Left ventricle myocardium inferior (tissue), 1 donor: ENCODE data around the gene NTNG2. TPM values are rescaled to one million over a fixed set of nuclear protein-coding genes. Genes with fewer than 3 reads are reported as not detected.

ENCODE experiments used
- DNase-seq: peaks from one replicate; pipeline ENCODE4 v3.0.0-alpha.2; 2020
- H3K27ac ChIP-seq: fragments of 200-600 bp; replicated peaks from 2 replicates; pipeline ENCODE4 v1.8.0; 2021
- H3K27me3 ChIP-seq: fragments of 200-600 bp; 2 replicates; pipeline ENCODE4 v1.8.0; 2021; ENCODE audit warnings: low read depth
- H3K36me3 ChIP-seq: fragments of 200-600 bp; 2 replicates; pipeline ENCODE4 v1.8.0; 2021
- H3K4me1 ChIP-seq: fragments of 200-600 bp; 2 replicates; pipeline ENCODE4 v1.8.0; 2021
- H3K4me3 ChIP-seq: fragments of 200-600 bp; 2 replicates; pipeline ENCODE4 v1.8.0; 2021; ENCODE audit warnings: mild to moderate bottlenecking, moderate library complexity
- H3K9me3 ChIP-seq: fragments of 200-600 bp; replicated peaks from 2 replicates; pipeline ENCODE4 v1.8.0; 2021
- intact Hi-C: fragments of 100-400 bp; cut with micrococcal nuclease; formaldehyde crosslinking; loops from one replicate; pipeline ENCODE4 v1.11.0; 2022
- total RNA-seq: library from RNA; stranded (reverse); fragmentation: NEBNext Ultra II Directional; extraction: Animal tissue kit (Norgen Biotek cat#: 25700); gene quantifications from one replicate; pipeline ENCODE4 v1.2.1, GENCODE V29; 2021
- TF ChIP-seq, protein P1 (sequence below): fragments of 200-600 bp; IDR thresholded peaks from 2 replicates; pipeline ENCODE4 v1.8.0; 2021; ENCODE audit warnings: antibody characterized with exemption, mild to moderate bottlenecking, borderline replicate concordance
- donor health status: DM: no; HTN: yes; CAD: no; lungs with severe emphysema.

Gene NTNG2
- total RNA-seq, 1 donor from 2014 or later: 1.9 TPM

DNA sequence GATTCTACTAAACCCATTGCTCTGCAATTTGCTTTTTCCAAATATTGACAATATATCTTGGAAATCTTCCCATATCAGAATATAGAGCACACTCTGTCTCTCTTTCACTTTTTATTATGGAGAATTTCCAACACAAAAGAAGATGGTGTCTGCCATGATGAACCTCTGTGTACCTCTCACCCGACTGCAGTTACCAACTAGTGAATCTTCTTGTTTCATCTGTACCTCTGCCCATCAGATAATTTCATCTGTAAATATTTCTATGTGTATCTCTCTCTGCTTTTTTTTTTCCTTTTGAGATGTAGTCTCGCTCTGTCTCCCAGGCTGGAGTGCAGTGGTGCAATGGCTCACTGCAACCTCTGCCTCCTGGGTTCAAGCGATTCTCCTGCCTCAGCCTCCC lies 62.8 kb downstream of the NTNG2 start:
- TF ChIP-seq, protein P1, sequence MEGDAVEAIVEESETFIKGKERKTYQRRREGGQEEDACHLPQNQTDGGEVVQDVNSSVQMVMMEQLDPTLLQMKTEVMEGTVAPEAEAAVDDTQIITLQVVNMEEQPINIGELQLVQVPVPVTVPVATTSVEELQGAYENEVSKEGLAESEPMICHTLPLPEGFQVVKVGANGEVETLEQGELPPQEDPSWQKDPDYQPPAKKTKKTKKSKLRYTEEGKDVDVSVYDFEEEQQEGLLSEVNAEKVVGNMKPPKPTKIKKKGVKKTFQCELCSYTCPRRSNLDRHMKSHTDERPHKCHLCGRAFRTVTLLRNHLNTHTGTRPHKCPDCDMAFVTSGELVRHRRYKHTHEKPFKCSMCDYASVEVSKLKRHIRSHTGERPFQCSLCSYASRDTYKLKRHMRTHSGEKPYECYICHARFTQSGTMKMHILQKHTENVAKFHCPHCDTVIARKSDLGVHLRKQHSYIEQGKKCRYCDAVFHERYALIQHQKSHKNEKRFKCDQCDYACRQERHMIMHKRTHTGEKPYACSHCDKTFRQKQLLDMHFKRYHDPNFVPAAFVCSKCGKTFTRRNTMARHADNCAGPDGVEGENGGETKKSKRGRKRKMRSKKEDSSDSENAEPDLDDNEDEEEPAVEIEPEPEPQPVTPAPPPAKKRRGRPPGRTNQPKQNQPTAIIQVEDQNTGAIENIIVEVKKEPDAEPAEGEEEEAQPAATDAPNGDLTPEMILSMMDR: no peak
- Histone ChIP-seq H3K9me3 (no peaks in the 10 kb centered on the region), H3K36me3 (no peaks in the 10 kb centered on the region), H3K4me1 (no peaks in the 10 kb centered on the region), H3K27ac (no peak overlapping the region), H3K27me3 (peaks cover 63% of the 10 kb centered on the region), H3K4me3 (no peak overlapping the region)
- no peak for DNase-seq
- intact Hi-C loops: no loop called here

DNA sequence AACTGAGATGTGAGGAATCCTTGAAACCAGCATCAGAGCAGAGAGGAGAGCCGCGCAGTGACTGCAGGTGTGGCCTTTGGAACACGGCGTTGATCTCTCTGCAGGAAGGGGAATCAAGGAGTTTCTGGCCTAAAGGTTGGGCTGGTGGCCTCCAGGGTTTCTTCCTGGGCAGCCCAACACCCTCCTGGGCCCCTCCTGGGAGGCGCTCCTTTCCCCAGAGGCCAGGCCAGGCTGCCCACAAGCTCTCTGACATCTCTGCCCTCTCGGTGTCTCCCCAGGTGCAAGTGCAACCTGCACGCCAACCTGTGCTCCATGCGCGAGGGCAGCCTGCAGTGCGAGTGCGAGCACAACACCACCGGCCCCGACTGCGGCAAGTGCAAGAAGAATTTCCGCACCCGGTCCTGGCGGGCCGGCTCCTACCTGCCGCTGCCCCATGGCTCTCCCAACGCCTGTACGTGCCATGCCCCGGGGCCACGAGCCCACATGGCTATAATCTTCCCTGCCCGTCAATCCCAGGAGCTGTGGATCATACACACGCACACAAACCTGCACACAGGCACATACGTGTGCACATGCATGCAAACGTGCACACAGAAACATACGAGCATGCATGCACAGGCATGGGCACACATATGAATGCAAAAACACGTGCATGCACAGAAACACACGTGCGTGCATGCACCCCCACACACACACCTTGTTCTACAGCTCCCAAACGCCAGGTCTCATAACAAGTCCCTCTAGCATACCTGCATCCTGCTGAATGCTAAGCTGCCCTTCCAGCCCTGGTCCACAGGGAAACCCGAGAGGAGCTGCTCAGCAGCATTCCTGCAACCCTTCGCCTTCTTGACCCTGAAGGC lies 64.9 kb downstream of the NTNG2 start:
- no peaks in the 10 kb centered on the region for H3K9me3 ChIP-seq
- intact Hi-C loops: no loop called here
- no peak overlapping the region for H3K4me3 ChIP-seq
- peaks cover 9% of the 10 kb centered on the region for H3K4me1 ChIP-seq
- DNase-seq: no peak
- H3K27ac ChIP-seq: no peak overlapping the region
- no peaks in the 10 kb centered on the region for H3K36me3 ChIP-seq
- H3K27me3 ChIP-seq: peaks cover 75% of the 10 kb centered on the region
- TF ChIP-seq, protein P1: no peak

DNA sequence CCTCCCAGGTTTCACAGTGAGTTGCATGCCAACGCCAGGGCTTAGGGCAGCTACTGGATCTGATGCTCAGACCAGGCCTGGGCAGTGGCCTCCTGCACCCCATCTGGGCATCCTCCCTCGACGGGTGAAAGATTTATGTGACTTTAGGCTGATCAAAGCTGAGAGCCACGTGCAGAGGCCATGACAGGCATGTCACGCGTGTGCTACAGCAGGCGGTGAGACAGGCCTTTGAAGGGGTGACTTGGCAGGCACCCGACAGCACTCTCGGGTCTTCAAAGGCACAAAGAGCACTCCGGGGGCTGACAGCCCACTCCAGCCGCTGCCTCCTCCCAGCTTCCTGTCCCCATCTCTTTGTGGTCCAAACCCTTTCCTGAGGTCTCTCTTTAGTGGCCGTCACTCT lies 66.2 kb downstream of the NTNG2 start:
- TF ChIP-seq, protein P1: no peak
- Histone ChIP-seq H3K36me3 (no peaks in the 10 kb centered on the region), H3K9me3 (no peaks in the 10 kb centered on the region), H3K4me1 (peaks cover 13% of the 10 kb centered on the region), H3K27me3 (peaks cover 69% of the 10 kb centered on the region), H3K4me3 (no peak overlapping the region), H3K27ac (no peak overlapping the region)
- no peak for DNase-seq
- intact Hi-C loops: no loop called here

DNA sequence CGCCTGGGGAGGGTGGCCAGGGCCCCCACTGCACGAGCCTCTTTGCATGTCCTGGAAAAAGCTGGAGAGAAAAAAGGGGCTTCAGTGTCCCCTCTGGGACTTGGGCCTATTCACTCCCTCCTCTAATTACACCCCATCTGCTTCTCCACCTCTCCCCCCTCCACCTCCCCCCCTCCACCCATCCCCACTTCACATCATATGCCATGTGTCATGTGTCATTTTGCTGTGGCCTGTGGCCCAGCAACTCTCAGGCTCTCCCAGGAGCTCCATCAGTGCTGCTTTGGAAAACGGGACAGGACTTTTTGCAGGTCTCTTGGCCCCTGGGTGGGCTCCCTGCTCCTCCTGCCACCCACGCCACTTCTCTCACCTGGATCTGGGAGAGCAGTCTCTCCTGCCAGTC lies 68.7 kb downstream of the NTNG2 start:
- Histone ChIP-seq H3K27ac (no peak overlapping the region), H3K36me3 (no peaks in the 10 kb centered on the region), H3K9me3 (no peaks in the 10 kb centered on the region), H3K4me3 (no peak overlapping the region), H3K4me1 (peaks cover 13% of the 10 kb centered on the region), H3K27me3 (peaks cover 66% of the 10 kb centered on the region)
- no peak for DNase-seq
- intact Hi-C loops: loop anchor here (10.0 kb wide), 1 partner anchor 456 kb away; no protein-coding TSS in a partner anchor
- TF ChIP-seq, protein P1: no peak

DNA sequence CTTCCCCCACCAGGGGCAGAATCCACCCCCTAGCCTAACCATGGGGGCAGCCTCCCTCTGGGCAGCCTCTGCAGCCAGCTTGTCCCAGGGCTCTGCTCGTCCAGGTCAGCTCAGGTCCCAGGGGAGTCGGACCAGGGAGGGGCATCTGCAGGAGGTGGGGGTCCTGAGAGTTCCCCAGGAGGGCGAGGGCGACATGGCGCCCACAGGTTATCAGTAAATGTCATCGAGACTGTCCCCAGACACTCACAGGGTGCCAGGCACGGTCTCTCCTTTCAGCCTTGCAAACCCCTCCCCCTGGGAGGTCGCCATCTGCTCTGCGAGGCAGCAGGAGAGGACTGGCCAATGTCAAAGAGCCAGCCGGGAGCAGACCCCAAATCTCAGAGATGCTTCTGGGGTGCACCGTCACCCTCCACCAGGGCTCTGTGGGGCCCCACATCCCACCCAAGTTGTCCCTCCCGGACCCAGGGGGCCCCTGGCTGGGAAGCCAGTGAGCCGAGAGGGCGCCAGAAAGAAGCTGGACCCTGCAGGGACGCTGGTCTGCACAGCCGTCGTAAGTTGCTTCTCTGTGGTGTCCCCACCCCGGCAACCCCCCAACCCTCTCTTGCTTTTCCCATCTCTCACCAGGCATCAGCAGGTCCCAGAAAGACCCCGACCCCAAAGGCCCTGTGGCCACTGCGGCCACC lies 69.3 kb downstream of the NTNG2 start:
- TF ChIP-seq, protein P1: no peak
- H3K4me1 ChIP-seq: peaks cover 13% of the 10 kb centered on the region
- intact Hi-C loops: loop anchor here (10.0 kb wide), 1 partner anchor 456 kb away; no protein-coding TSS in a partner anchor
- H3K4me3 ChIP-seq: no peak overlapping the region
- no peaks in the 10 kb centered on the region for H3K9me3 ChIP-seq
- H3K27ac ChIP-seq: no peak overlapping the region
- H3K27me3 ChIP-seq: peaks cover 66% of the 10 kb centered on the region
- DNase-seq: no peak
- H3K36me3 ChIP-seq: no peaks in the 10 kb centered on the region
